DMS114 treated with DMSO at 0.1 percent for 48 hours (cell line): ENCODE results near the gene MYLK3.

Source experiments
- DNase-seq: peaks from one replicate; lab custom pipeline; 2025; ENCODE audit not compliant: unreplicated experiment; lab: John Stamatoyannopoulos, UW

MYLK3 gene

GRCh38 chr16:46759309-46759708, 11.2 kb upstream of the MYLK3 start:
- no peak for DNase-seq

- DNase-seq: no peak
These were observed 9.4 kb upstream of the MYLK3 start for GRCh38 chr16:46757339-46758050.

- DNase-seq: no peak
These were observed 8.6 kb upstream of the MYLK3 start for GRCh38 chr16:46756772-46757171.

GRCh38 chr16:46753015-46753414, 4.9 kb upstream of the MYLK3 start:
- DNase-seq: no peak

- no peak for DNase-seq
These were observed 3.2 kb upstream of the MYLK3 start for GRCh38 chr16:46751381-46751780.

- no peak for DNase-seq
These were observed 896 bp upstream of the MYLK3 start for GRCh38 chr16:46748775-46749705.

- DNase-seq: no peak
These were observed 1.0 kb downstream of the MYLK3 start for GRCh38 chr16:46746821-46747776.

- DNase-seq: no peak
These were observed 2.5 kb downstream of the MYLK3 start for GRCh38 chr16:46745617-46746016.

- DNase-seq: no peak
These were observed 4.9 kb downstream of the MYLK3 start for GRCh38 chr16:46743232-46743719.

- DNase-seq: no peak
These were observed 8.2 kb downstream of the MYLK3 start for GRCh38 chr16:46739934-46740333.

- no peak for DNase-seq
These were observed 10.4 kb downstream of the MYLK3 start for GRCh38 chr16:46737621-46738214.

- DNase-seq: no peak
These were observed 11.4 kb downstream of the MYLK3 start for GRCh38 chr16:46736695-46737094.

GRCh38 chr16:46733319-46733830, 14.8 kb downstream of the MYLK3 start:
- no peak for DNase-seq

GRCh38 chr16:46732561-46732960, 15.6 kb downstream of the MYLK3 start:
- no peak for DNase-seq

GRCh38 chr16:46731691-46732555, 16.2 kb downstream of the MYLK3 start:
- DNase-seq: no peak

- no peak for DNase-seq
These were observed 17.1 kb downstream of the MYLK3 start for GRCh38 chr16:46730801-46731690.

GRCh38 chr16:46730126-46730525, 18.0 kb downstream of the MYLK3 start:
- DNase-seq: no peak

- no peak for DNase-seq
These were observed 18.7 kb downstream of the MYLK3 start for GRCh38 chr16:46729326-46729995.
